Cardiac fibroblast (primary cell): Measurements from ENCODE around the gene DGKE.

Experiments used
- DNase-seq, 2 donors: peaks; one replicate each; pipeline versions ENCODE4 v3.0.0 to v3.0.0-alpha.2; 2010; ENCODE audit warnings: low read depth in 2 of 2
- H3K4me3 ChIP-seq, 2 donors: replicated peaks in 1 of 2; 1 replicate in 1 of 2; 2 replicates in 1 of 2; pipeline ENCODE4 v1.5.1; 2011; ENCODE audit warnings: low read depth in 2 of 2, low read length in 2 of 2, mild to moderate bottlenecking in 2 of 2, moderate library complexity in 1 of 2
- TF ChIP-seq, protein P1 (sequence below): IDR thresholded peaks from one replicate; pipeline ENCODE4 v1.5.1; 2011; ENCODE audit warnings: low read depth, mild to moderate bottlenecking, low read length, inconsistent platforms

DGKE gene

DNA sequence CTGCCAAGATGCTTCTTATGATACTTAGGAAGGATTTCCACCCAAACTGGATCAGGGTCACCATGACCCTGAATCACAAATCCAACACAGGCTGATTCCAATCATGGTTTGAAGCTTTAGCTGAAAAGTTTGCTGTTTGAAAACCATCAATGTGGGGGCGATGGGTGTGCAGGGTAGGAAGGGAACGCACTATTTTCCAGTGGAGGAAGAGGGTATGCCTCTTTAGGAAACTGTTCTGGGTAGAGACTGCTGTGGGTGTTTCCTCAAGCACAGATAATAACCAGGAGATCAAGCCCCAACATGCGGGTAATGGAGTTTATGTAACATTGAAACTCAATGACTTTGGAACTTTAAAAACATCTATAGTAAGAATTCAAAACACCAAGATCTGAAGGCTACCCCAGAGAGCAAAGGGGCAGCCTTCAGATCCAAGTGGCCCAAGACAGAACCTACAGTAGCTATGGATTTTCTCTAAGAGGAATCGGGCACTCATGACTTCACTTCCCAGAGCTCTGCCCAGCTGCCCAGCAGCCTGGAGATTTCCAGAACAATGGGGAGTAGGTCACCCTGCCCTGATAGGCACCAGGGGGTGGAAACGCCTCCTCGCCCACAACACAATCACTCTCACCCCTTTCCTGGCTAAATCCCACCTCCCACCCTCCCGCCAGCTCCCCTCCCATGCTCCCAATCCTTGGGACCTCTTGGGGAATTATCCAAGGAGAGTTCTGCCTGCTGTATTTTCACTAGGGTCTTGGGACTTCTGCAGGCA is 57.1 kb downstream of the DGKE start:
- TF ChIP-seq, protein P1, sequence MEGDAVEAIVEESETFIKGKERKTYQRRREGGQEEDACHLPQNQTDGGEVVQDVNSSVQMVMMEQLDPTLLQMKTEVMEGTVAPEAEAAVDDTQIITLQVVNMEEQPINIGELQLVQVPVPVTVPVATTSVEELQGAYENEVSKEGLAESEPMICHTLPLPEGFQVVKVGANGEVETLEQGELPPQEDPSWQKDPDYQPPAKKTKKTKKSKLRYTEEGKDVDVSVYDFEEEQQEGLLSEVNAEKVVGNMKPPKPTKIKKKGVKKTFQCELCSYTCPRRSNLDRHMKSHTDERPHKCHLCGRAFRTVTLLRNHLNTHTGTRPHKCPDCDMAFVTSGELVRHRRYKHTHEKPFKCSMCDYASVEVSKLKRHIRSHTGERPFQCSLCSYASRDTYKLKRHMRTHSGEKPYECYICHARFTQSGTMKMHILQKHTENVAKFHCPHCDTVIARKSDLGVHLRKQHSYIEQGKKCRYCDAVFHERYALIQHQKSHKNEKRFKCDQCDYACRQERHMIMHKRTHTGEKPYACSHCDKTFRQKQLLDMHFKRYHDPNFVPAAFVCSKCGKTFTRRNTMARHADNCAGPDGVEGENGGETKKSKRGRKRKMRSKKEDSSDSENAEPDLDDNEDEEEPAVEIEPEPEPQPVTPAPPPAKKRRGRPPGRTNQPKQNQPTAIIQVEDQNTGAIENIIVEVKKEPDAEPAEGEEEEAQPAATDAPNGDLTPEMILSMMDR = no peak
- DNase-seq = no peak
- no peak overlapping the region for H3K4me3 ChIP-seq

DNA sequence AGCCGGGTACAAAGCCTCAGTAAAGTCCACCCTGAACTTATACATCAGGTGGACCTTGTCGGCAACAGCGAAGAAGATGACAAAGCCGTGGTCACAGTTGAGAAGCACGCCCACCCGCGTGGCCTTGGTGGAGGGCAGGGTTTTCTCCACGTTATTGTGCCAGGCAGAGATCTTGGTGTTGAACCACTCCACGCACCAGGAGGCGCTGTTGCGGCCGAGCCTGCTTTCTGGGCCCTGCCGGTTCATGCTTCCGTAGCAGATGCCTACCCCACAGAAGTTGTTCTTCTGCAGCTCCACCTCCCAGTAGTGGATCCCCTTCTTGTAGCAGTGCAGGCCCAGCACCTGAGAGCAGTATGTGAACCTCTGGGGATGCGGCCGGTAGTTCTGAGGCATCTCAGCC is 57.8 kb downstream of the DGKE start:
- DNase-seq = peak; percentile 26 to 38
- H3K4me3 ChIP-seq = no peak overlapping the region
- TF ChIP-seq, protein P1 = peak; percentile 59

DNA sequence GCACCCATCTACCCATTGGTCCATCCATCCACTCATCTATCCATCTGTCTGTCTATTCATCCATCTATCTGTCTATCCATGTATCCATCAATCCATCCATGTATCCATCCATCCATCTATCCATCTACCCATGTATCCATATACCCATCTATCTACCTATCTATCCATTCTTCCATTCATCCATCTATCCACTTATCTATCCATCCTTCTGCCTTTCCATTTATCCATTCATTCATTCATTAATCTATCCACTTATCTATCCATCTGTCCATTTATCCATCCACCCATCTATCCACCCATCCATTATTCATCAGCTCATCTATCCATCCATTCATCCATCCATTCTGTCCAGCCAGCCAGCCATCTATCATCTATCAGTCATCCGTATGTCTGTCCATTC is 58.4 kb downstream of the DGKE start:
- TF ChIP-seq, protein P1 = no peak
- H3K4me3 ChIP-seq = no peak overlapping the region
- DNase-seq = no peak

DNA sequence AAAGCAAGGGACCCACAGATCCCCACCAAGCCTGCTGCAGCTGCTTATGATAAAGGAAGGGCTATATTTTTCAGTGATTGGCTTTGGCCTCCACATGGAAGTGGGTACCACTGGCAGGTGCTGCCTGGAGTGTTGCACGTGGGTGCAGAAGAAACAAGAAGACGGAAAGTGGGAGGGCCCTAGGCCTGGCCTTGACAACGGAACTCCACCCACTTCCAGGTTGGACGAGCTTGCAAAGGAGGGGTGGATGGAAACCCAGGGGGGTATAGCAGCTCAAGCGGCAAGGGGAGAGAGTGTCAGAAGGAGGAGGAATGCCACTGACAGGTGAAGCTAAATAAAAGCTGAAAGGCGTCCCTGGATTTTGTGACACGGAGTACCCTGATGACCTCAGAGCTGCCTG is 59.6 kb downstream of the DGKE start:
- no peak for DNase-seq
- TF ChIP-seq, protein P1 = no peak
- no peak overlapping the region for H3K4me3 ChIP-seq

DNA sequence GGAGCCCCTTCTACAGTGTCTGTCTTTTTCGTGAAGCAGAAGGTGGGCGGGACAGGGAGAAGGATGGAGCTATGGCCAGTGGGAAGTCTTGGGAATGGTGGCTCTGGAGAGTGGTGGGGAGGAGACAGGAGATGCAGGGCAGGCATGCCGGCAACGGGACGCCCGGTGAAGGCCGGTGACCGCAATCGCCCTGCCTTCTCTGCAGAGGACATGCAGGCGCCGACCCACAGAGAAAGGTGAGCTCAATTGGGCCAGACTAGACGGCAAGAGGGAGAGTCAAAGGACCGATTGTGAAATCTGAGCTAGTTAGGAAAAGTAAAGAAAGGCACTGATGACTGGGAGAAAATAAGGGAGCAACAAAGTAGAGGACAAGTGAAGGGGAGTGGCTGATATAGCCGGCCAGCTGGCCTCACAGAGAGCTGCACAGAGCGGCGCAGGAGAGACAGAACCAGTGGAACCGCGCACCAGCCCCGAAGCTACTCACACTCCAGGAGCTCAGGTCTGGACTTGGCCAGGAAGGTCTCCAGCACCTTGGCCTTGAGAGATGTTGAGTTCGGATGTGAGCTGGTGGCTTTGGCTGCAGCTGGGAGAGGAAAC is 61.0 kb downstream of the DGKE start:
- DNase-seq = no peak
- H3K4me3 ChIP-seq = no peak overlapping the region
- TF ChIP-seq, protein P1 = no peak

DNA sequence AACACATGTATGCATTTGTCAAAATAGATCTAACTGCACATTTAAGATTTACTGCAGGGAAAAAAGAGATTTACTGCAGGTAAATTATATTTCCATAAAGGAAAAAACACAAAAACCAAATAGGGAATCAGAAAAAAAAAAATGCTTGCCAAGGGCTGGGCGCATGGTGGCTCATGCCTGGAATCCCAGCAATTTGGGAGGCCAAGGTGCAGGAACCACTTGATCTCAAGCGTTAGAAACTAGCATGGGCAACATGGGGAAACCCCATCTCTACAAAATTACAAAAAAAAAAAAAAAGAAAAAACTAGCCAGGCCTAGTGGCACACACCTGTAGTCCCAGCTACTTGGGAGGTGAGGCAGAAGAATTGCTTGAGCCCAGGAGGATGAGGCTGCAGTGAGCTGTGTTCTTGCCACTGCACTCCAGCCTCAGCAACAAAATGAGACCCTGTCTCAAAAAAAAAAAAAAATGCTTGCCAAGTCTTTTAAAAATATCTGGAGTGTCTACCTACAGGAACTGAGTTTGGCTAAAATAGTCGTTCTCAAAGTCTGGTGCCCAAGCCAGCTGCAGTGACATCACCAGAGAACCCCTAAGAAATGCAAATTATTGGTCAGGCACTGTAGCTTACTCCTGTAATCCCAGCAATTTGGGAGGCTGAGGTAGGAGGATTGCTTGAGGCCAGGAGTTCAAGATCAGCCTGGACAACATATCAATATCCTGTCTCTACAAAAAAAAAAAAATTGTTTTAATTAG is 62.4 kb downstream of the DGKE start:
- H3K4me3 ChIP-seq = no peak overlapping the region
- TF ChIP-seq, protein P1 = no peak
- no peak for DNase-seq
